HL-60/S4 (cell line): Measurements from ENCODE around the gene GPR155.
"Not testable (repeated sequence)": the region's sequence is repeated elsewhere in the genome, so short reads cannot be mapped to it uniquely, and the experiment has no call there.

Source experiments
- in situ Hi-C: fragments of 300-500 bp; cut with MboI; formaldehyde crosslinking; loops from 2 replicates; pipeline ENCODE4 v1.14.3; 2022; ENCODE audit warnings: low sequenced_read_pairs

Gene GPR155

GRCh38 chr2:174493549-174494331 lies 6.9 kb upstream of the GPR155 start:
- in situ Hi-C loops = no loop called here

- in situ Hi-C loops = no loop called here
These were observed 6.2 kb upstream of the GPR155 start for GRCh38 chr2:174492963-174493431.

GRCh38 chr2:174491947-174492346 lies 5.1 kb upstream of the GPR155 start:
- in situ Hi-C loops = no loop called here

- in situ Hi-C loops = no loop called here
These were observed 3.2 kb upstream of the GPR155 start for GRCh38 chr2:174490051-174490450.

GRCh38 chr2:174489520-174489919 lies 2.7 kb upstream of the GPR155 start:
- in situ Hi-C loops = not testable (repeated sequence)

GRCh38 chr2:174487820-174488162 lies 962 bp upstream of the GPR155 start:
- in situ Hi-C loops = no loop called here

- in situ Hi-C loops = no loop called here
These were observed 435 bp upstream of the GPR155 start for GRCh38 chr2:174487108-174487819.

- in situ Hi-C loops = no loop called here
These were observed 854 bp downstream of the GPR155 start for GRCh38 chr2:174485788-174486562.

- in situ Hi-C loops = not testable (repeated sequence)
These were observed 1.8 kb downstream of the GPR155 start for GRCh38 chr2:174485045-174485444.

- in situ Hi-C loops = no loop called here
These were observed 2.3 kb downstream of the GPR155 start for GRCh38 chr2:174484573-174484972.

GRCh38 chr2:174482854-174483253 lies 4.0 kb downstream of the GPR155 start:
- in situ Hi-C loops = no loop called here

- in situ Hi-C loops = no loop called here
These were observed 9.1 kb downstream of the GPR155 start for GRCh38 chr2:174477759-174478158.

- in situ Hi-C loops = no loop called here
These were observed 13.0 kb downstream of the GPR155 start for GRCh38 chr2:174473796-174474195.

GRCh38 chr2:174465327-174465726 lies 21.5 kb downstream of the GPR155 start:
- in situ Hi-C loops = loop anchor here (5.0 to 10.0 kb wide), 2 partner anchors 72 to 229 kb away; no protein-coding TSS in a partner anchor

- in situ Hi-C loops = loop anchor here (10.0 kb wide), 1 partner anchor 234 kb away; no protein-coding TSS in a partner anchor
These were observed 25.6 kb downstream of the GPR155 start for GRCh38 chr2:174461221-174461620.

GRCh38 chr2:174454566-174454965 lies 32.3 kb downstream of the GPR155 start:
- in situ Hi-C loops = no loop called here

GRCh38 chr2:174450021-174450816 lies 36.6 kb downstream of the GPR155 start:
- in situ Hi-C loops = no loop called here

GRCh38 chr2:174449033-174449432 lies 37.8 kb downstream of the GPR155 start:
- in situ Hi-C loops = no loop called here

- in situ Hi-C loops = no loop called here
These were observed 40.3 kb downstream of the GPR155 start for GRCh38 chr2:174446531-174446930.

- in situ Hi-C loops = no loop called here
These were observed 41.6 kb downstream of the GPR155 start for GRCh38 chr2:174445248-174445647.

GRCh38 chr2:174444761-174445160 lies 42.1 kb downstream of the GPR155 start:
- in situ Hi-C loops = no loop called here
